HG02943 (cell line): ENCODE results near the gene KRT4.
"Not testable (repeated sequence)": the region's sequence is repeated elsewhere in the genome, so short reads cannot be mapped to it uniquely, and the experiment has no call there.

Source experiments
- ATAC-seq: cut with Tn5 transposase; IDR thresholded peaks from one replicate; pipeline ENCODE4 v1.9.1; 2021; ENCODE audit warnings: mild to moderate bottlenecking, low read depth, moderate library complexity; ENCODE audit not compliant: unreplicated experiment

KRT4 gene

DNA sequence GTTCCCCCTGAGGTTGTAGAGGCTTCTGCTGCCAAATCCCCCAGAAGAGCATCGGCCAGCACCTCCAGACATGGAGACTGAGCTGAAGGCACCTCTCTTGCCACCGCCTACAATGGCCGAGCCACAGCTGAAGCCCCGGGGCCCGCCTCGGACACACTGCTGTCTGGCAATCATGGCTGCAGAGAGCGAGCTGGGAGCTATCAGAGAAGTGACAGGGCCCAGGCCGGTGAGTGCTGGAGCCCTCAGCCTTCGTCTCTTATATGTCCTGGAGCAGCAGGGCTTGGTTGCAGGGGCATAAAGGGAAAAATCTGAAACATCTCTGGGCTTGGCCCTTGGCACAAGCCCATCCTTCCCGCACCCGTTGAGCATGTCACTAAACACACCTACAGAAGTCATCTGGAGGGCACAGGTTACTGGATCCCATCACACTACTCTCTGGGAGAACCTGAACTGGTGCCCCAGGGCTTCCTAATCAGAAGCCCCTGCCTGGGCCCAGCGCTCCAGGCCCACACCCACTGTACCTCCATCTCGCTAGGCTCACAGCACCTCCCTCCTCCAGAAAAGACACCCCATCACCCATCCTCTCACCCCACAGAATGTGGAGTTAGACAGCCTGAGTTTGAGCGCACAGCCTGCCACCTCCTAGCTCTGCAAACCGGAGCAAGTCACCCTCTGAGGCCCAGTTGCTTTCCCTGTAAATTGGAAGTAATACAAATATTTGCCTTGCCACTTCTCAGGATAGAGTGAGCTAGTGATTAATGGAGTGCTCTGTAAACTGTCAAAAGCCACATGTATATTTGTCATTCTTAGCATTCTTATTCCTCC is at the start of gene KRT4:
Gene KRT4 (minus strand): TSS at position 232 of the 825 bp plus-strand sequence. CDS start 58 bp downstream, at position 174.
- no peak for ATAC-seq

DNA sequence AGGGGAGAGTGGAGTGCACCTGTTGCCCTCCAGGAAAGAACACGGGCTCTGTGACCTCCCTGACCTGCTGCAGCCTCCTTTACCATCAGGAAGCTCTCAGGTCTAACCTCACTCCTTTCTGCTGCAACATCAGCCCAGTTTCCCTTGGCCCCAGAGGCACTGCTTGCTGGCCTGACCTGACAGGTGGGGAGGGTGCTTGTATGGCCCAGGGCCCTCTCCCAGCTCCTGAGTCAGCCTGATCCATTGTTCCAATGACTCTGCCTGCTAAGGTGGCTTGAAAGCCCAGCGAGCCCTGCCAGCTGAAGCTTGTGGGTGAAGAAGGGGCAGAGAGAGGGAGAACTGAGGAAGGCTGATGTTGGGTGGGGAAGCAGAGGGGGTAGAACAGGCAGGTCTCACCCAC is 48.1 kb upstream of the KRT4 start:
- ATAC-seq, result no peak

DNA sequence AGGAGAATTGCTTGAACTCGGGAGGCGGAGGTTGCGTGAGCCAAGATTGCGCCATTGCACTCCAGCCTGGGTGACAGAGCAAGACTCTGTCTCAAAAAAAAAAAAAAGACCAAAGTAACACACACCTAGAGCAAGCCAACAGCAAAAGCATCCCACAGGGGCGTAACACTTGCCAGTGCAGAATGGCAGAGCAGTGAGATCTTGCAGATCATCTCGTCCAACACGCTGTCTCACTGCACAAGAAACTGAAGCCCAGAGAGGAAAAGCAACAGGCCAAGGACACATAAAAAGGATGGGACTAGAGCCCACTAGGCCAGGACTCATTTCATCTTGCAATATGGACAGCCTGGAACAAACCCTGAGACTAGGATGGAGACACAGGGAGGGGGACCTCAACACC is 47.6 kb upstream of the KRT4 start:
- ATAC-seq, result no peak

DNA sequence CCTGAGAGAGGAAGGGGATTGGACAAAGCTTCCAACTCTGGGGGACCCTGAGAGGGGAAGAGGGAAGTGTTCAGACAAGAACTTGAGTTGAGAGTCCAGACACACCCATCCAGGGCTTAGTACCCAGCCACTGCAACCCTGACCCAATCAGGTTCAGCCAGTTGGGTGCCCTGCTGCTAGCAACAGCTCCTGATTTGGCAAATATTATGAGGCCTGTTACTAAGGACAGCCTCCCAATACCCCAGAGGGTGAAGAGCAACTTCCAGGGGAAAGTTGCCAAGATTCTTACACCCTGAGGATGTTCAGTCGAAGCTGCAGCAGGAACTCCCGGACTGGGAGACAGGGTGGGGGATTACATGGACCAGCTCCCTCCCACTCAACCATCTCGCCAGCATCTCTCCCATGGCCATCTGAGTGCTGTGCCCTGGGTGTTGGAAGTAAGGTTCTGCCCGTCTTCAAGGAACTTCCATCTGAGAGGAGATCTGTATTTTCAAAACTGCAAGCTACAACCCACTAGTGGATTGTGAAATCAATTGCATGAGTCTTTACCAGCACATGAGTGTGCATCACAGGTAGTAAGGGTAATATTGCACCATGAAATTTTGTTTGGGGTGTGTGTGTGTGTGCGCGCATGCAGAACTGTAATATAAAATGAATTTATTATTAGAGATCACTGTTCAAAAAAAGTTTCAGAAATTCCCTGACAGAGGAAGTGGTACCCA is 46.3 kb upstream of the KRT4 start:
- no peak for ATAC-seq

DNA sequence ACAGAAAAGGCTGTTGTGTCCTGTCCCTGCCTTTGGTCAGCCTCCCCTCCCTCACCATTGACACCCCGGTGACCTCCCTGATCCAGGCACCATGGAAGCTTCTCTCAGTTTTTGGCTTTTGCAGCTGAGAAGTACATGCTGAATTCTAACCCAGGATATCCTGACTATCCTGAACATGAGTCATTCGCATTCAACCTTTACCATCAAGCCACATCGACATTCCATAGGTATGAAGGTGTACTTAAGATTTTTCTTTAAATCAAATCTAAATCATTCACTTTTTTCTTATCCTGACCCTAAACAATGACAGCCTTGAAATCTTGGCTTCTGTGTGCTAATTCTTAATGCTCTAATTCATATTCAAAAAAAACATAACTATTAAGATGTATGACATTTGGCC is 43.6 kb upstream of the KRT4 start:
- no peak for ATAC-seq

DNA sequence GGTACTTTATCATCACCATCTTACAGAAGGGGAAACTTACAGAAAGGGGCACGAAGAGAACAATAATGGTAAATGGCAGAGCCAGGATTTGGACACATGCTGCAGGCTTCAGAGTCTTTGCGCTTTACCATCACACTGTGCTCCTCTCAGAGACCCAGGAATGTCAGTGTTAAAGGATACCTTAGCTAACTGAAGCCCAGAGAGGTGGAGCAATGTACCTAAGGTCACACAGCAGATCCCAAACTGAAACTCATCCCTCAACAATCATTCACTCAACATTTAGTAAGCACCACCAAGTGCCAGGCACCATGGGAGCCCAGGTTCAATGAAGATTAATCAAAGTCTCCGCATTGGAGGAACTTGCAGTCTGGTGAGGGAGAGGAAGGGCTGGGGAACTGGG is 42.9 kb upstream of the KRT4 start:
- no peak for ATAC-seq

DNA sequence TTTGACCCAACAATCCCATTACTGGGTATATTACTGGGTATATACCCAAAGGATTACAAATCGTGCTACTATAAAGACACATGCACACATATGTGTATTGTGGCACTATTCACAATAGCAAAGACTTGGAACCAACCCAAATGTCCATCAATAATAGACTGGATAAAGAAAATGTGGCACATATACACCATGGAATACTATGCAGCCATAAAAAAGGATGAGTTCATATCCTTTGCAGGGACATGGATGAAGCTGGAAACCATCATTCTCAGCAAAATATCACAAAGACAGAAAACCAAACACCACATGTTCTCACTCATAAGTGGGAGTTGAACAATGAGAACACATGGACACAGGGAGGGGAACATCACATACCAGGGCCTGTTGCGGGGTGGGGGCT is 42.2 kb upstream of the KRT4 start:
- ATAC-seq, result not testable (repeated sequence)

DNA sequence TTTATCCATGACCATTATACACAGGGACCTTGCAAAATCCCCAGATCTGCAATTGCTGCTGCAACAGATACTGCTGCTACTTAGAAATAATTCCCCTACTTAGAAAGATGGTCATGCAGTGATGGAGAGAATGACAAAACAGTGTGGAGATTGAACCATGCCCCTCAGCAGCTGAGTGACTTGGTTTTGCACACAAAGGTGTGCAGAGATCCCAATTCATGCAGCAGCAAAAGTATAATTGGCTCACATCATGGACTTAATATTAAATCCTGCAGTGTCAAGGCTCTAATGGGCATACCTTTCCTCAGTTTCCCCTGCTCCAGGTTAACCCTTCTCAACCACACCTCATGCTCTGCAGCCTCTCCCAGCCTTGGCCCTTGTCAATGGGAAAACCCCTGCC is 37.9 kb upstream of the KRT4 start:
- no peak for ATAC-seq

DNA sequence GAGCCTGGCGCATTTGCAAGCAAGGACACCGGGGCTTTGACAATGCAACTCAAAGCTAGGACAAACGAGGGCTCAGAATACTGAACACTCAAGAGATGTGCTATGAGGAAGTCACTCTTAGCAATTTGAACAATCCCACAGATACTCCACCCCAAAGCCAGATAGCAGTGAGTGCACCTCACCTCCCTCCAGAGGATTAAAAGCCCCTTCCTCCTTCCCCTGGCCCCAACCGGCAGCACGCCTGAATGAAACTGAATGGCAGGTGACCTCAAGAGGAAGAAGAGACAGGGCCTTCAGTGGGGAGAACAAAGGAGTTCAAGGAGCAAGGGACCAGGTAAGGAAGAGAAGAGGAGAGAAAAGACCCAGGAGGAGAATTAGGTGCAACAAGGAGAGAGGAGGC is 36.8 kb upstream of the KRT4 start:
- no peak for ATAC-seq

DNA sequence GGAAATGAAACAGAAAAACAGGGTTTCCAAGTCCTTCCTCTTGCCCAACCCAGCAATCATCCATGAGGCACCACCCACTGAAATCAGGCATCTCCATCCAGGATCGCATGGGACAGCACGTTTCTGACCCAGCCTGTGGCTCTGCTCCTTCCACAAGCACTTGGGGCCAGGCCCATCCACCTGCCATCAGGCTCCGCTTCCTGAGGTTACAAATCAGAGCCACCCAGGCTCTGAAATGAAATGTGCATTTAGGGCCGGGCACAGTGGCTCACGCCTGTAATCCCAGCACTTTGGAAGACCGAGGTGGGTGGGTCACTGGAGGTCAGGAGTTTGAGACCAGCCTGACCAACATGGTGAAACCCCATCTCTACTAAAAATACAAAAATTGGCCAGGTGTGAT is 35.6 kb upstream of the KRT4 start:
- ATAC-seq, result no peak

DNA sequence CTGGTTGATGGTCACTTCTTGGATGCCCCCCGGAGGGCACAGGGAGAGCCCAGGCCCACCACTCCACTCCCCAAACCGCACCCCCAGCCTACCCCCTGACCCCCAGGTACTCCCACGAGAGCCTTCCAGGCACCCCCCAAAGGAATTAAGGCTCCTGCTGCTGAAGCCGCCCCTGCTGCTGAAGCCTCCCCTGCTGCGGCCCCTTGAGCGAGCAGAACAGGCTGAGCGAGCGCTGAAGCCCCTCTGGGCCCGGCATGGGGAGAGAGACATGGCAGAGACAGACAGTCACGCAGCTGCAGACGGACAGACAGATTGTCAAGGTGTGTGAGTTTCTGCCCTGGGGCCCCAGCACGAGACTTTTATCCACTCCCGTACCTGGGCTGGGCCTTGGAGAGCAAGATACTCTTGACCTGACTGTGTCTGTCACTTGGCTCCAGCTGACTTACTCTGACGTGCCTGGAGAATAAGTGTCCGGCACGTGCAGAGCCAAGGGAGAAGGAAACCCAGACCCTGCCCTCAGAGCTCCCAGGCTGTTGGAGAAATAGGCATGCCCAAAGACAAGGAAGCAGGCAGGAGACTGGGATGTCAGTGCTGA is 34.8 kb upstream of the KRT4 start, which contains the start of gene KRT78:
Gene KRT78 (minus strand): TSS at position 334 of the 595 bp plus-strand sequence. CDS start 64 bp downstream, at position 270.
- no peak for ATAC-seq

DNA sequence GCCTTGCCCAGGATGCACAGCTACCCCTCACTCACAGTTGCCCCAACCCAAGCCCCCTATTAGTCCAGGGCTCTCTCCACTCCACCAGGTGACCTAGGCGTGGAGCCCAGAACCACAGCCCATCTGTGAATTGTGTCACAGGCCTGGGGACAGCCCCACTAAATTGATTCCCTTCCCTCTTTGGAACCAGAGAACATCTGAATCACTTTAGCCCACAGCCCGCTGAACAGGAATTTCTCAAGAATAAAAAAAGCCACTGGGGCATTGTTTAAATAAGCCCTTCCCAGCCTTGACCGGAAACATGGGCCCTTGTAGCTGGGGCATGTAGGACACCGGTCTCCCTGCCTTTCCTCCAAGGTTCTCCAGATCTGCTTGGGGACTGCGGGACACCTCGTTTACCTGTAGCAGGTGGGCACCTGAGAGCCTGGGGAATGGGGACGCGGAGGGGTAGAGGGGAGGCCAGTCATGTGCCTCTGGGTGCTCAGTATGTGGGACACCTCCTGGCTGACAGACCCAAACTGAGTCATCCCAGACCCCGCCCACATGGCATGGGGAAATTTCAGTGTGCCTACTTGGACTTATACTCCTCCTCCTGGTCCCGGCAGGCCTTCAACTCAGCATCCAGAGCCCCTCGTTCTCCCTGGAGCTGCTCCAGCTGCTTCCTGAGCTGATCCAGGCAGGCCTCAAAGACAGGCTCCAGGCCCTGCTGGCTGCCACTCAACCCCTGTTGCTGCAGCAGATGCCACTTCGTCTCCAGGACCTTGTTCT is 33.6 kb upstream of the KRT4 start:
- ATAC-seq, result no peak

DNA sequence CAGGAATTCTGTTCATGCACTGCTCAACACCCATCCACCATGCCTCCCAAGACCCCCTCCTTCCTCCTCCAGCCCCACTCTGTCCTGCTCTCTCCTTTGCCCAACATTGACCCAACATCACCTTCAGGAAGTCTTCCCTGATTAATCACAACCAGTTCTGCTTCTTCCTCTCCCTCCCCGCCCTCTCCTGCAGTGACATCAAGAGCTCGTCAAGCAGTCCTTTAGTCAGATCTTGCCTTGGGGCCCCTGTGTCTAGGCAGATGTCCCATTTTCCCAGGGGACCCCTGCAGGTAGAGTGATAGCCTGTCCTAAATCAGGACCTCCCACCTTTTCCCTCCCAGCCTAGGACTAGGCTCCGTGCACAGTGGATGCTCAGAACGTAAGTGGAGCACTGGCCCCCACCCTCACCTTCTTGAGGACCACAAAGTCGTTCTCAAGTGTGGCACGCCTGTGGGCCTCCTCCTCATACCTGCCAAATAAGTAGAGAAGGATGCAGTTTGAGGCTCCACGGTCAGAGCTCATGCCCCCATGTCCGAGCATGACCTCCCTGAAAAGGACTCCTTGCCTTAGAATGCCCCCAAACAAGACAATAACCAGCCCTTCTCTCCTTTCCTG is 32.5 kb upstream of the KRT4 start:
- no peak for ATAC-seq

DNA sequence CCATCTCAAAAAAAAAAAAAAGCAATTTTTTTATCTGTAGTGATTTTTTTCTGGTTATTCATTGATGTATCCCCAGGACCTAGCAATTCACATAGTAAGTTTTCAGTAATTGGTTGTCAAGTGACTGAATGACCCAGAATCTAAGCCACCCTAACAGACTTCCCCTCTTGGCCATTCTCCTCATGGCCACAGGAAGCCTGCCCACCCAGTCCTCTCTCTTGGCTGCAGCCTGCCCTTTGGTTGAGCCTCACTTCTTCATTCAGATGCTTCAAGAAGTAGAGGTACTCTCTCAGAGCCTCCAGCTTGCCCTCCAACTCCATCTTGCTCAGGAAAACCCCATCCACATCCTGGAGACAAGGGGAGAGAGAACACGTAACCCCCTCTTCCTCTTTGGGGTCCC is 32.0 kb upstream of the KRT4 start:
- ATAC-seq, result no peak

DNA sequence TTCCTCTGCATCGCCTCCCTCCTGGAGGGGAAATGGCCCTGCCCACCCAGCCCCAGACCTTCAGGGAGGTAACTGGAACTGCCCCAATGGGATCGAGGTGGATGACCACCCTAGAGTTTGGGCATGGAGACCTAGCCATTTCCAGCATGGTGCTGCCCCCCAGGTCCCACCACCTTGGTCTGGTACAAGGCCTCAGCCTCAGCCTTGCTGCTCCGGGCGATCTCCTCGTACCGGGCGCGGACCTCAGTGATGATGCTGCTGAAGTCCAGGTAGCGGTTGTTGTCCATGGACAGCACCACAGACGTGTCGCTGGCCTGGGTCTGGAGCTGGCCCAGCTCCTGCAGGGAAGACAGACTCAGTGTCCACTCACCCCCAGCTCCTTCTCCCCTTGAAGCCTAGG is 30.5 kb upstream of the KRT4 start:
- no peak for ATAC-seq

DNA sequence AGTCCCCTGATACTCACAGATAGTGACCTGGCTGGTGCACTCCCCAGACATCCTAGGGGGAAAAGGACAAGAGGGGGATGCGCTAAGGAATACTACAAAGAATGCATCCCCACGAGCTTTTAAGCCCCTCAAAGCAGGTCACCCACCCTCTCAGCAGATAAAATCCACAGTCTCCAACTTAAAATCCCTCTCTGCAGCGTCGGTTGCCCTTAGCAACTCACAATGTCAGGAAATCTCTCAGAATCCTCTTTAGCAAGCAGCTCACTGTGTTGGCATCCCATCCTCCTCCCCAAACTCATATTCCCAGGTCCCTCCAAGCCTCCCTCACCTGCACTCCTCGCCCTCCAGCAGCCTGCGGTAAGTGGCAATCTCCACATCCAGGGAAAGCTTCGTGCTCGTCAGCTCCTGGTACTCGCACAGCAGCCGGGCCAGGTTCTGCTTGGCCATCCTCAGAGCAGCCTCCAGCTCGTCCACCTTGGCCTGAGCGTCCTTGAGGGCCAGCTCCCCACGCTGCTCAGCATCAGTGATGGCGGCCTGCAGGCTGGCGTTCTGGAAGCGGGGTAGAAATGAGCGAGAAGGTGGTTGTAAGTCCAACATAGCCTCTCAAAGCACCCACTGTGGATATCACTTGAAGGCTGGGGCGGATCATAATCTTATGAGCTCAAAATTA is 25.7 kb upstream of the KRT4 start:
- no peak for ATAC-seq

DNA sequence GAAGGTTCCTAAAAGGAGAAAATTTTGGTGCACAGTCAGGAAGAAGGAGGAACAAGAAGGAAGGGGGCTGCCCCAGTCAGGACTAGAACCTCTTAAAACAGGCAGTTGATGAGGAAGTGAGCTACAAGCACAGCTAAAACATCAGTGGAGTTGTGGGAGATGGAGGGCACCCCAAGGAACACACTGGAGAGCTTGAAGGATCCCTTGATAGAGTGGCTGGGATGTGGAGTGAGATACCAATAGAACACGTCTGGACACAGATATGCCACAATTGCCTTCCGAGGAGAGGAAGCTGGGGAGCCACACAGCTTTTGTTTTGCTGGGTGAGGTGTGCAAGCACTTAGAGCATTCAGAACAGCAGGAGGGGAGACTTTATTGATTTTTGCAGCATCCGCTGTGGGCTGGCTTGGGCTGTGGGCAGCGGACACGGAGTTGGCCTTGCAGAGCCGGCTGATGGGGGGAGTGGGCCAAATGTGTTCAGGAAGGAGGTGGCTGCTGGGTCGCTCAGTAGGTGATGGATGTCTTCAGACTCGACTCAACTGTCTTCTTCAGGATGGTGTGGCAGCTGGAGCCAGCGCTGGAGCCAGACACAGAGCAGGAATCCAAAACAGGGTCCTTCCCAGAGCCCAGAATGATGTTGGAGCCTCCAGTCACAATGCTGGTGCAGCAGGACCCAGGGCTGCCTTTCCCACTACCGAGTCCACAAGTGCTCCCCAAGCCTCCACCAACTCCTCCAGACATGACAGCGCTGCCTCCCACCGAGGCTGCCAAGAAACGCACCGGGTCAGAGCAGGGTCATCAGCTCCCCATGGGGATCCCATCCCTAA is 24.9 kb upstream of the KRT4 start:
- ATAC-seq, result no peak

DNA sequence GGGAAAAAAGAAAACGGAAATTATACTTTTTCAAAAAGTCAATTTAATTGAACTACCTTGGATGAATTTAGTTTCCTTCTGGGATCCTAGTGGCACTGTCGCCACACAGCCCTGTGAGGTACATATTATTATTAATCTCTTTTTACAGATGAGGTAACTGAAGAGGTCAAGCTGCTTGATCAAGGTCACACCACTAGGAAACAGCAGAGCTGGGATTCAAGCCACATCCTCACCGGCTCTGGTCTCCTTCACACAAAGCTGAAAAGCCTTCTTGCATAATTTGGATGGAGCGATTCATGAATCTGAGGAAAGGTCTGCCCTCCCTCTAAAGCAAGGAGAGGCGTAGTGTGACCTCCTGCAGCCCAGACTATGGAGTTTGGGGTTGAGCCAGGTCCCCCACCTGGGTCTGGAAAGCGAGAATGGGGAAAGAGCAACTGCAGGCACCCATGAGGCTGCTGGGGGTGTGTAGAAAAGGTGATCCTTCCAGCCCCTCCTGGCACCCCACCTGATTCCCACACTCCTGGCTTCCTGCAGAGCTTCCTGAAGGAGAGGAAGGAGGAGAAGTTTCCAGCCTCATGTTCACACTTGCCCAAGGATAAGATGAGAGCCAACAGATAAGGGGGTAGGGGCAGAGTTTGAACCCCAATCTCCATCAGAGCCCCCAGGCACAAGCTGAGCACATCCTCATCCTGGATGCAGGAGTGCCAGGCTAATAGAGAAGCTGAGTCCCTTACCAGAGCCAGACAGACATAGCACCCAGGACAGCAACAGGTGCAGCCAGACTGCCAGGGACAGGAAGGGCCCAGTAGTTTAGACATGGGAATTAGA is 24.1 kb upstream of the KRT4 start:
- ATAC-seq, result no peak
